GM21528 (cell line): ENCODE data around the gene WDR86.

Source experiments
- ATAC-seq: cut with Tn5 transposase; IDR thresholded peaks from one replicate; pipeline ENCODE4 v1.9.1; 2021; ENCODE audit warnings: mild to moderate bottlenecking, moderate library complexity; ENCODE audit not compliant: unreplicated experiment, low FRiP score

Gene WDR86

DNA sequence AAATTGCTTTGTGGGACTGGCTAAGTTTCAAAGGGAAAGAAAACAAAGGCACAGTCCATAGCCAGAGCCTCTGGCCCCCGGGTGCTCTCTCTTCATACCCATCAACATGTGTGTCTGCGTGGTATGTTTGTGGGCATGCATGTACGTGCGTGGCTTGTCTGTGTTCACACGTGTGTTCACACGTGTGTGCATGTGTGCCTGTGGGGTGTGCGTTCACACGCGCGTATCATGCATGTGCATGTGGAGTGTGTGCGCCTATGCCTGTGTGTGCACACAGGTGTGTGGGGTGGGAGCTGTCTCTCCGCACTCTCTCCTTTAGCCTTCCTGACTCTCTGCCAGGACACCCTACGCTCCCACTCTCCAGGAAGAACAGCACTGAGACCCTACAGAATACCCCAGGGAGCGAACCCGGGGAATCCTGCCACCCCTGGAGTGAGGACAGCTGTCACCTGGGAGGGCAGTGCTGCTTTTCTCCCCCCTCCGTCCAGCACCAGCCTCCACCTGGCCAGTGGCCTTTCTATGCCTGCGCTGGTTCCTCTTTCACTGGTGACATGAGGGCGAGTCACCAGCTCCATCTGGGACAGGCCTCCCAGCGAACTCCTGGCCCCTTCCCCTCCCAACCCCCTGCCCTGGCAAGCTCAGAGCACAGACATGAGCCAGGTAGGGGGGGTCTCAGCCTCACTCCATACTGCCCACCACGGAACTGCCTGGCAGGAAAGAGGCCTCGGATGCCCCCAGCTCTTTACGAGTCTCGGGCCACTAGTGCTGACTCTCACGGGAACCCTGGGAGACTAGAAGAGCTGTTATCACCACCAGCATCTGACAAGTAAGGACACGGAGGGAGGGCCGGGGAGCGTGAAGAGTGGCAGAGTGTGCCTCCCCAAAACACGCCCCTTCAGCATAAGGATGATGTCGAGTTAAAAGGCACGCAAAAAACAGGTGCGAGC is 16.5 kb downstream of the WDR86 start:
- no peak for ATAC-seq

DNA sequence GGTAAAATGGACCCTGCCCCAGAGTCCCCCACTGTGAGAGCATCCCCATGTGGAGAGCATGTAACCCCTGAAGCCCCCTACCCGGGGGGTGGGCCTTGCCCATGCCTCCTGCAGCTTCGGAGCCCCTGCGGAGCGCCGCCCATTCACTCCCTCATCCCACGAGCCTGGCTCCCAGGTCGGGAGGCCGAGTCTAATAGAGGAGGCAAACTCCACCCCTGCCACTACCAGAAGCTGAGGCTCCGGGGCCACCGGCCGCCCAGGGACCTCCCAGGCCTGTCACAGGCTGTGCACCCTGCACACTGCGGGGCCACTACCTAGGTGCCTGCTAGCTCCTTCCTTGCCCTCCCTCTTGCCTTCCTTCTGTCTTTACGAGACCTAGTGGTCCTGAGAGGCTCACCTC is 17.4 kb downstream of the WDR86 start:
- no peak for ATAC-seq

DNA sequence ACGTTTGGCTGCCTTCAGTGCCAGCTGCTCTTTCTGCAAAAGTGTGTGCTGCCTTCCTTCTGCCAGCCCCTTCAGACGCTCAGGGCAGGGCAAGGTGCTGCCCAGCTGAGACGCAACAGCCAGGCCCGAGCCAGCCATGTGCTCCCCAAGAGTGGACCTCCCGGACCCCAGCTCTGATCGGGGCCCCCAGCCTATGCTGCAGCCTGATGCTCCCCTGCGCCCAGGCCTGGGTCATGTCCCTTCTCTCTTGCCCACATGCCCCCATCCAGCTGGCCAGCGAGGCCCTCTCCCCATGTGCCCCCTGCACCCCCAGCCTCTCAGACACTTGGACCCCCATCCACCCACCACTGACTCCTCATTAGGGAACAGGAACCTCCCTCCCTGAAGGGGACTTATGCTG is 17.8 kb downstream of the WDR86 start:
- no peak for ATAC-seq

DNA sequence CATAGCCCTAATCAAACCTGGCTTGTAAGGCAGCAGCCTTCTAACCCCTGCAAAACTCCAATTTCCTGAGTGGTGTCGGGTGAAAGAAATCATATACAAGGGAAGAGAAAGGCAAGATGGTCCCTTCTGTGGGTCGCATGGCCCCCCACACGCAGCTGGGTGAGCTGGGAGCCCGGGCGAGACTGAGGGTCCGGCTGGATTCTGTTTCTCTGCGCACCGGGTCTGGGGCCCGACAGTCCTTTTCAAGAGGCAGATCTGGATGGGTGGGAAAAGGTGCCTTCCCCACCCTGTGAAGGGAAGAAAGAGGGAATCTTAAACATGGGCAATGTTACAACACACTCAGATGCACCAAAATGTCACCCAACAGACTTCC is 18.5 kb downstream of the WDR86 start:
- ATAC-seq, result no peak

DNA sequence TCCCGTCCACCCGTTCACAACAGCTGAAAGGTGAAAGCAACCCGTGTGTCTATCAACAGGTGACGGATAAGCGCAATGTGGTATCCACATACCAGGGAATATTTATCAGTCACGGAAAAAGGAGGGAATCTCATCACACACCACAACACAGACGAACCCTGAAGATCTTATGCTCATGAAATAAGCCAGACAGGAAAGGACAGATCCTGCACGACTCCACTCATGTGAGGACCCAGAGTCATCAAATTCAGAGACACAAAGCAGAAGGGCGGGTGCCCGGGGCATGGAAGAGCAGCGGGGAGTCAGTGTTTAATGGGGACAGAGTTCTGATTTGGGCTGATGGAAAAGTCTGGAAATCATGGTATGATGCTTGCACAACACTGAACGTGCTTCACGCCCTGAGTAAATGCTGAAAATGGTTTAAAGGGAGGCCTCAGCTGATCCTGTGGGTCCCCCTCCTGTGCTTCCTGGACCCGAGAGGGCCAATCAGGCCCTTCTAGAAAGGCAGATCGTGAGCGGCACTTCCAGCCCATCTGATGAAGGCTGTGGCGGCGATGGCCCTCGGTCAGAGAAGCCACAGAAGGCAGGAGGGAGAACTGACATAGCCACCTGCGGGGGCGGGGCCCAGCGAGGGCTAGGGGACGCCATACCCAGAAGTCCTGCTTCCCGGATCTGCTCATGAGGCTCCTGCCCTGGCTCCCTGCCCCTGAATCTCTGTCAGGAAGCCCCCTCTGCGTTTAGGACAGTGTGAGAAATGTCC is 19.1 kb downstream of the WDR86 start:
- no peak for ATAC-seq

DNA sequence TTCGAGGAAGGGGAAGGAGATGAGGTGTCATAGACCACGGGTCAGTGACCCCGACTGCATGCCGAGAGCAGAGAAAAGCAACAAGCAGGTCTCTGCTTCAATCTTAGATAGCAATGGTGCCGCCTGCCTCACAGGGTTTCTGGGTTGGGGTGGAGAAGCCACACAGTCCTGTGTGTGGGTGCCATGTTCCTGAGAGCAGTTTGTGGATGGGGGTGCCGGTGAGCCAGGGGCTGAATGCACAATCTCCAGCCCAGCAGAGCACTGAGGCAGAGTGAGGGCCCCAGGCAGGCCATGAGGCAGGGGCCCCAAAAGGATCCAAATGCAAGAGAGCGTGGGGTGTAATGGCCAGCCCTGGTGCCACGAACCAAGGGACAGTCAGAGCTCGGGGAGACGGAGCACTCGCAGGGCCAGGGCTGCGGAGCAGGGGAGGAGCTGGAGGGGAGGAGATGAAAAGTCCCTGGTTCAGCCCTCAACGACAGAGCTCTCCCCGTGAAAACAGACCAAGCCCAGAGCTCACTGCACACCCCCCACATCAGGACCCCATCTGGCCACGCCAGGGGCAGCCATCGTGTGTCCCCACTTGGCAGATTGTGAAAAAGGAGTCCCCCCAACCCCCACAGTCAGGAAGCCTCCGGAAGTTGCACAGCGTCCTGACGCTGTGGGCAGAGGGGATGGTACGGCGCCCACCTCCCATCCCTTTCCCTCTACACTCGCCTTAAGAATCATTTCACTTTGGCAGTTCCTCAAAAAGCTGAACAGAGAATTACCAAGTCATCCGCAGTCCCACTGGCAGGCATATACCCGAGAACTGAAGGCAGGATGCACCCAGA is 19.9 kb downstream of the WDR86 start:
- no peak for ATAC-seq

DNA sequence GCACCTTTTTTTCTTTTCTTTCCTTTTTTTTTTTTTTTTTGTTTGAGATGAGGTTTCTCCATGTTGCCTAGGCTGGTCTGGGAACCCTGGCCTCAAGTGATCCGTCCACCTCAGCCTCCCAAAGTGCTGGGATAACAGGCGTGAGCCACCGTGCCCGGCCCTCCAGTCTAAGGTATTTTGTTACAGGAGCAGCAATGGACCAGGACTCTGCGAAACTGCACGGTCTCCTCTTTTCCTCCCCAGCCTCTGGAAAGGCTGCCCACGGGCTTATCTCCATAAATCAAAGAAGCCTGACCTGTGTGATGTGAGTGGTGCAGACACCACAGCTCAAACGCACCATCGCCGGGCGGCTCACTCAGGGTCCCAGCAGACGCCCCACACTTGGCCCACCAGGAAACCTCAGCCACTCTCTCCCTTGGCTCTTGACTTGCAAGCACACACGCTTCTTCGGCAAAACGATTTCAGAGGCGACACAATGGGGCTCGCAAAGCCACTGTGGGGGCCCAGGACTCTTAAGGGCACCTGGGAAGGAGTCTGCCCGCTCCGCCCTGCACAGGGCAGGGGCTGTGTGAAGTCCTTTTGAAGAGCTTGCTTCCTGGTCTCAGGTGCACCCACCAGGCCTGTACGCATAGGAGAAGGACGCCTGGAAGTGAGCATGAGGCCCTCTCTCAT is 20.6 kb downstream of the WDR86 start:
- no peak for ATAC-seq

DNA sequence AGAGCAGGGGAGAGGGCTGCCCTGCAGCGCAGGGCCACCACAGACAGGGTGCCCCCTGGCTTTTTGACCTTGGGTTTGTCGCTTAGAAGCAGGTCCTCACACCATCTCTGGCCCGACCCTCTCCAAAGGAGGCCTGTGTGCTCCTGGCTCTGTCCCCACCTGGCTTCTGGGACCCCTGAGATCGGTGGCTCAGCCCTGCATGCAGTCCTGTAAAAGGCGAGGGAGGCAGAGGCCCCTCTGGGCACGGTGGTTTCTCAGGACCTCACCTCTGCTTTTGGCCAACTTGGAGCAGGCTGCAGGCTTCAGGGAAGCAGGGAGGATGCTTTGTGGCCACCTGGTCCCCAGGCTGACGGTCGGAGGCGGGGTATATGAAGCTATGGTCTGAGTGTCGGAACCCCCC is 21.4 kb downstream of the WDR86 start:
- ATAC-seq, result no peak

DNA sequence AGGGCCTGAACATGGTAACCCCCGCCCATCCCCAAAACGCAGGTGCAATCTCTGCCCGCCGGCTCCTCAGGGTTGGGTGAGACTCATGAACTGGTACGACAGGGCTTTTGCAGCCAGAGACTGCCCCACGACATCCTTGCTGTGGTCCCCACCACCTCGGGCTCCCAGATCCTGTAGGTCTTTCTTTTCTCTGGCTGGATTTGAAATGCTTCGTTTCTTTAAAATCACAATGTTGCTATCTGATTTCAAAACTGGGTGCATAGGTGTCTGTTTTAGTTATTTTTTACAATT is 21.9 kb downstream of the WDR86 start:
- no peak for ATAC-seq

DNA sequence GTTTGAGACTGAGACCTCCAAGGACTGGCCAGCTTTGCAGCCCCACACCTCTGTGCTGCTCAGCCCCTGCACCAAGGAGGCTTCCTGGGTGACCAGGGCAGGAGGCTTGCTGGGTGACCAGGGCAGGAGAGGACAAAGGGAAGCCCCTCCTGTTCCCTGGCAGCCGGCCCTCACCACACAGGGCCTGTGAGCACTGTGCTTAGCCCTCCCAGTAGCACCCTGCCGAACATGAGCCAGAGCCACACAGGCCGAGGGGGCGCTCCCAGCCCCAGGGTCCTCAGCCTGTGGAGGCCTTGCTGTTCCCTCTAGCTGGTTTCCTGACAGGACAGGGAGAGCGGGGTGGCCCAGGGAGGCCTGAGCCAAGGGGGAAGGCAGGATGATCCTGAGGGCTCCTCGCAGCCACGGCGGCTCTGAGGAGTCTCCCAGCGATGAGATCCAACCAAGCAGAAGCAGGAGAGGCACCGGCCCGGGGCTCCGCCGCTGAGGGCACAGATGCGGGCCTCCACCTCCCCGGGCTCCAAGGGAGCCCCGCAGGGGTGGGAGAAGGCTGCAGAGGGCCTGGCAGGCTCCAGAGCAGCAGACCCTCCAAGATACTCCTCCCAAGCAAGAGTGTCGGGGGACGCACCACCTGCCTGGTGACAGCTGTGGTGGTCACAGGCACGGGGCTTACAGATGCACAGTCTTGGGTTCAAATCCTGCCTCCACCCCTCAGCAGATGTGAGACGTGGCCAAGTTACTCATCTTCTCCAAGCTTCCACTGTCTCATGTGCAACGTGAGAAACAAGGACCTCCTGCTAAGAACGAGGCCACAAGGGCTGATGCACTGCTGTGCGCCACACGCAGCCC is 22.5 kb downstream of the WDR86 start:
- ATAC-seq, result no peak

DNA sequence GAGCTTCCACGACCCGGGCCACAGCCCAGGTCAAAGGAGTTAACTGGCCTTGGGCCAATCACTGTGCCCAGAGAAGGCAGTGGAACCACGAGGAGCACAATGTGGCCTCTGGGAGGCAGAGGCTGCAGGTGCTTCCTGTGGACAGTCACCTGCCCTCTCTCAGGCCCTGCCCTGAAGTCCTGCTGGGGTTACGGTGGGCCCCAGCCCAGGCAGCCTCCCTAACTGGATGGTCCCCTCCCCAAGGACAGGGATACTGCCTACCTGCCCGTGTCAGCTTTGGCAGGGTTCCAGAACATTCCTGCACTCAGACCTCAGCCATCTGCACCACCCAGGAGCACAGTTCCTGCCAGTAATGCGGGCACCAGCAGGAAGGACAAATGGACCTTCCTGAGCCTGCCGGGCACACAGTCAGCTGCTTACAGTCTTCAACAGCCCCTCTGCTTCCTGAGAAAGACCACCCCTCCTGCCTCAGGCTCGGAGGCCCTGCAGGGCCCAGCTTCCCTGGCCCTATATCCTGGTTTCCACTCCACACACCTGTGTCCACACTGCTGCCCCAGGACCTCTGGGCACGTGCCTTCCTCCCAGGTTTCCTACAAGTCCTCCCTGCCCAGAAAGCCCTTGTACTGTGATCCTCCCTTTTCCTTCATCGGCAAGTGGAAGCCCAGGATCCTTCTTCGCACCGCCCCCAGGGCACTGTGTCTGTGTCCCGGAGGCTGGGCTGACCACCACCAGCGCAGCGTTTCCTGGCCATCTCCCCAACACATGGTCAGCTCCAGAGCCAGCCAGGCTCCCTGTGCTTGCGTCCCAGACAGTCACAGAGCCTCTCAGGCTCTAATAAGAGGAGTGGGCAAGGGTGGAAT is 23.3 kb downstream of the WDR86 start:
- no peak for ATAC-seq

DNA sequence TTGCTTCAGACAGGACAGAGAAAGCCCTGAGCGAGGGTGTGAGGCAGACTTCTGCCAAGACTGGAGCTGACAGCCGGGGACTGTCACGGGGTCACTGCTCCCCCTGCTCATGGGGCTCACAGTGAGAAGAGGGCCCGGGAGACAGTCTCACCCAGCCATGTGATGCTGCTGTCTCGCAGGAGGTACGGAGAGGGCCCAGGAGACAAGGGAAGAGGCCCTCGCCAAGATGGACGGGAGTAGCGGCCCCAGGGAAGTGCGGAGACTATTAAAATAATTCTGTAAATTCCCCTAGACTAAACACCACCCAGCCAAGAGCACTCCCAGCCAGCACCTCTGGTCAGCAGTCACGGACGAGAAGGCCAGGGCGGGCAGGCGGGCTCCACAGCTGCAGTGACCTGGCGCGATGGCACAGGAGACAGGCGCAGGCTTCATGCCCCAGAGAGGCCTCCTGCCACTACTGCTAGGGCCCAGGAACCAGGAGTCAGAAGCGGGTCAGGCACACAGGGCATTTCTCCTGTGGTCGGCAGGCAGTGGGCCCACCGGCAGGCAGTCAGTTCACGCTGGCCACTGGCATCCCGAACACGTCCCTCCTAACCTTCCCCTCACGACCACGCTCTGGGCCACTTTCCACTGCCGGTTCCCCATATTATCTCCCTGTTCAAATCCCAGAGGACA is 24.1 kb downstream of the WDR86 start:
- no peak for ATAC-seq

DNA sequence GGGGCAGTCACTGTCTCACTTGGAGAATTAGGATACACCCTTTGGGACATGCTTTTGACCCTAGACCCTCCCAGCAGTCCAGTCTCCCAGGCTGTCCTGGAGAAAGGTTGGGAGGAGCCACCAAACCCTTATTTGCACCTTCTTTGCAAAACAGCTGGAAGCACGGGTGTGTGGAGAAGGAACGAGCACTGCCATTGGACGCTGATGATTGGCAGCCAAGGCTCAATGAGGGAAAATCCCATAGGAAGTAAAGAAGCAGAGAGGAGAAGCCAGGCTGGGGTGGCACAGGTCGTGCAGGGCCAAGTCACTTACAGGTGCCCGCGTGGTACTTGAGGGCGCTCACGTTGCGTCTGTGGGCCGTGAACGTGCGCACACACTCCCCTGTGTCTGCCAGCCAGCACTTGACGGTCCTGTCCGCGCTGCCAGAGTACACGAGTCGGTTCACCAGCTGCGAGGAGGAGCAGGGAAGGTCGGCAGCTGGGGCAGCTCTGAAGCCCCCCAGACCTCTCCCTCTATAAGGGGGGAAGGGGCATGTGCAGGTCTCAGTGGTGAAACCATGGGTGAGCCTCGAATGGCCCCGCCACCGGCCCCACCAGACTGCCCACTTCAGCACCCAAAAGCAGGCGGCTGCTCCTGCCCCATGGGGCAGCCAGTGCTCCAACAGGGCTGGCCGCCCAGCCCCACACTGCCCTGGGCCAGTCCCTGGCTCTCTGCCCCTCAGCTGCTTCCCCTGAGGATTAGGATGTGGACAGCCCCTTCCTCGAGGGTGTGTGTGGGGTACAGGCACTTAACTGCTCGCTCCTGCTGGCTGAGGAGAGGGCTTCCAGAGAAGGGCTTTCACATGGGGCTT is 24.8 kb downstream of the WDR86 start:
- ATAC-seq, result no peak

DNA sequence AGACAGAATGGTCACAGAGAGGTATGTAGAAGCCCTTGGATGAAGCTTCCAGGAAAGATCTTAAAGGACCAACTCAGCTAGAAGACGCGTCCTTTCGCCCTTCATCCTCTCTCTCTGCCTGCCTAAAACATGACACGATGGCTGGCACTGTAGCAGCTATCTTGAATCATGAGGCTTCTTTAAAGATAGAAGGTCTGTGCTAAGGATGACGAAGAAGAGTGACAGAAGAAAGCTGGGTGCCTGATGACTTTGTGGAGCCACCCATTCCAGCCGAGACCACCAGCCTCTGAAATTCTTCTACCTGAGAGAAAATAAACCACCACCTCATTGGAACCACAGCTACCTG is 25.5 kb downstream of the WDR86 start:
- no peak for ATAC-seq

DNA sequence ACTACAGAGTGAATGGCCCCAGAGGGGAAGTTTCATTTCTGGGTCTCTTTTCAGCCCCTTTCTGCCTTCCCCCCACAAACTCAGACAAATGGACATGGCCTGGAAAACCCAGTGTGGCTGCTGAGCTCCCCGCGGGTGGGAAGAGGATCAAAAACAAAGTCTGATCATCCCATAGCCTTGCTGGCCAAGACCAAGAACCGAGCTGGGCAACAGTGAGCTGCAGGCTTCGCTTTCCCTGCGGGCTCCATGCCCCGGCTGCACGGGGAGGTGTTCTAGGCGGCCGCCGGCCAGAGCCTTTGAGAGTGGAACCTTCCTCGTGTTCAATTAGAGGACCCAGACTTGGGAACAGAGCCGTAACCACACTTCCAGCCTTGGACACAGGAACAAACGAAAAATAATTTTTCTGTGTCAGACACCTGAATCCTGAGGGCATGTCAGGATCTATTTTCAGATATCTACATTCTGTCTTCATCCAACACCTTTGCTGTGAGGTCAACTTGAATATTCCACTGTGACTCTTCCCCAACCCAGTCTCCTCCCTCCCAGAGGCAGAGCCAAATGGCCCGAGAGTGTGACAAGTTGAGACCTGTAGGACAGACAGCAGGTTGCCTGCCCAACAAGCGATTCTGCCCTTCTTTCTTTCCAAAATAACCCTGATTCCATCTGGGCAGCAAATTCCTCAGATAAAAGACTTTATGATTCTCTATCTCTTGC is 26.0 kb downstream of the WDR86 start:
- no peak for ATAC-seq

DNA sequence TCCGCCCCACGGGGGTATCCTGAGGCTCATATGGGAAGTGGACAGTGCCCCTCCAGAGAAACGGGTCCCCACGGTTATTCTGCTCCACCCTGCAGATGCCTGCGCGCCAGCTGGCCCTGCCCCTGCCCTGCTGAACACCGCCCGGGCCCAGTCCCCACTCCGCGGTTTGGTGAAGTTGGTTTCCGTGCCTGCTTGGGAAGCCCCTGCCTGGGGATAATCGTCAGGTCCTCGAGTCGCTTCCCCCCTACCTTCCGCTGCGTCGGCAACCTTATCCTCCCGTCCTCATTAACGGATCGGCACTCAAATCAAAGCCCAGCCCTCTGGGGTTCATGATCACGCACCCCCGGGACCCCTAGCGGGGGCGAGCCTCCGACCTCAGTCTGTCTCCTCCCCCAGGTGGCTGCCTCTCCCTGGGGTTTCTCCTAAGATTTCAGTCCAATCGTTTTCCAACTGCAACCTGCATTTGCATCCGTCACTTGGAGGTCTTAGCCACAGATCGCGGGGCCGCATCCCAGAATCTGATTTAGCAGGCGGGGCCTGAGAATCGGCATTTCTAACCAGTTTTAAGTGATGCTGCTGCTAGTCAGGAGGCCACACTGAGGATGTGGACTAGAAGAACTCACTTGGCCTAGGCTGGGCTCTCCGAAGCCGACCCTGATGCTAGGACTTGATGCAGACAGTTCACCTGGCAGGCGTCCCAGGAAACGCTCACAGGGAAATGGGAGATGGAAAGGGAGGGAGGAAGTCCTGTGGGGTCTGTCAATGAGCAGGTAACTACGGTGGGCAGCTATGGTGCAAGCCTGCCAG is 27.6 kb downstream of the WDR86 start:
- ATAC-seq, result no peak
